Mesendoderm (in vitro differentiated cells): ENCODE measurements around the gene GDF11.

Experiments
- DNase-seq: peaks from one replicate; pipeline ENCODE4 v3.0.0; 2013
- H2AK5ac ChIP-seq: 2 replicates; pipeline ENCODE4 v1.6.1; 2013; ENCODE audit warnings: low read length, inconsistent platforms
- H2BK120ac ChIP-seq: 2 replicates; pipeline ENCODE4 v1.6.1; 2013; ENCODE audit warnings: low read depth, mild to moderate bottlenecking, low read length, moderate library complexity, mixed read lengths
- H2BK15ac ChIP-seq: replicated peaks from 2 replicates; pipeline ENCODE4 v1.6.1; 2013; ENCODE audit warnings: low read depth, mild to moderate bottlenecking, moderate library complexity
- H2BK5ac ChIP-seq: 2 replicates; pipeline ENCODE4 v1.6.1; 2013; ENCODE audit warnings: low read length, inconsistent platforms
- H3K18ac ChIP-seq: 2 replicates; pipeline ENCODE4 v1.6.1; 2013; ENCODE audit warnings: mild to moderate bottlenecking, low read length, mixed read lengths
- H3K23ac ChIP-seq: one replicate; pipeline ENCODE4 v1.6.1; 2013; ENCODE audit warnings: low read length
- H3K27ac ChIP-seq: 2 replicates; pipeline ENCODE4 v1.5.1; 2013; ENCODE audit warnings: low read depth, mild to moderate bottlenecking, inconsistent platforms, low read length, moderate library complexity
- H3K27me3 ChIP-seq: 2 replicates; pipeline ENCODE4 v1.6.1; 2013; ENCODE audit warnings: low read length, control low read depth, mild to moderate bottlenecking, inconsistent platforms; ENCODE audit not compliant: insufficient read depth, poor library complexity
- H3K36me3 ChIP-seq: 2 replicates; pipeline ENCODE4 v1.6.1; 2013; ENCODE audit warnings: low read length, inconsistent platforms; ENCODE audit not compliant: control insufficient read depth, insufficient read depth
- H3K4ac ChIP-seq: one replicate; pipeline ENCODE4 v1.6.1; 2013; ENCODE audit warnings: low read depth, mild to moderate bottlenecking, low read length, moderate library complexity
- H3K4me1 ChIP-seq: 2 replicates; pipeline ENCODE4 v1.6.1; 2013; ENCODE audit warnings: low read depth, low read length, inconsistent platforms; ENCODE audit not compliant: control insufficient read depth
- H3K4me2 ChIP-seq: 2 replicates; pipeline ENCODE4 v1.6.1; 2013; ENCODE audit warnings: low read length
- H3K4me3 ChIP-seq: 2 replicates; pipeline ENCODE4 v1.5.1; 2013; ENCODE audit warnings: mild to moderate bottlenecking, low read length
- H3K56ac ChIP-seq: one replicate; pipeline ENCODE4 v1.6.1; 2013; ENCODE audit warnings: low read length
- H3K79me1 ChIP-seq: 2 replicates; pipeline ENCODE4 v1.6.1; 2013; ENCODE audit warnings: low read length, inconsistent platforms
- H3K79me2 ChIP-seq: 2 replicates; pipeline ENCODE4 v1.6.1; 2013; ENCODE audit warnings: mild to moderate bottlenecking, low read length; ENCODE audit not compliant: control insufficient read depth, insufficient read depth
- H3K9ac ChIP-seq: 2 replicates; pipeline ENCODE4 v1.6.1; 2013; ENCODE audit warnings: low read length, inconsistent platforms
- H4K5ac ChIP-seq: one replicate; pipeline ENCODE4 v1.6.1; 2013; ENCODE audit warnings: low read length
- H4K8ac ChIP-seq: one replicate; pipeline ENCODE4 v1.6.1; 2013; ENCODE audit warnings: low read depth, mild to moderate bottlenecking, control low read depth, low read length, moderate library complexity
- WGBS: extraction: QIAGEN DNeasy Blood & Tissue Kit; methylation state at CpG from one replicate; pipeline ENCODE4 v1.1.7; 2013; ENCODE audit warnings: low lambda C conversion rate, missing lambda C conversion rate; ENCODE audit not compliant: insufficient coverage; ENCODE audit errors: extremely low coverage; 5-methylcytosine and 5-hydroxymethylcytosine counted together

Gene GDF11

DNA sequence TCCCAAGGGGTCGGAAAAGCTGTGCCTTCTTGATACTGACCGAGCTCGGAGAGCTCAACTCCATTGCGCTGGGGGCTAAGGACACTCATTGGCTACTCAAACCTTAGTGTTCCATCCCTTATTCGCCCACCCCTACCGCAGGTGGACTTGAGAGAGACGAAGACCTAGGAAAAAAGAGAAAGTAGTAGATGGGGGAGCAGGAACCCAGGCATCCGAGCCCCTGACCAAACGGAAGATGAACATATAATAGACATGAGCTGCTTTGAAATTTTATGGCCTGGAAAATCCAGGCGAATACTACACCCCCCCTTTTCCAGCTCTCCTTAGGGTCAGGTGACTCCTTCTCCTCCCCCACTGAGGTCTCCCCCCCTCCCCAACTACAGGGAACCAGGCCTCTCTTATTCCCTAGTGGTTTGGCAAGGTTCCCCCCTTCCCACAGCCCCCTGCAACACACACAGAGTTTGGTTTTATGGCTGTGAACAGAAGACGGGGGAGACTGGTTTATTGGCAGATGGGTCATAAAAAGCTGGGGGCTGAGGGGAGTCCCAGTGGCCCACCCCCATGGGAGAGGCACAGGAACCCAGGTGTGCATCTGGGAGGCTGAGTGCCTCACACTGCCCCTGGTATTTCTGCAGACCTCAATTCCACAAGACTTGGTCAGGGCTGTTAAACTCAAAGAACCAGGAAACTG is 1.6 kb downstream of the GDF11 start:
- peak overlapping the region; percentile 28 for H3K4me3 ChIP-seq
- peak overlapping the region; percentile 100 for H3K4me2 ChIP-seq
- H4K8ac ChIP-seq: no peak overlapping the region
- peak overlapping the region; percentile 94 for H3K9ac ChIP-seq
- peaks cover 16% of the 10 kb centered on the region for H3K4me1 ChIP-seq
- no CpG with 5 or more reads among the region's 11 CpGs for WGBS
- H3K23ac ChIP-seq: peak overlapping the region; percentile 59
- H3K27ac ChIP-seq: peak overlapping the region; percentile 24
- peak overlapping the region; percentile 85 for H3K18ac ChIP-seq
- no peak overlapping the region for H2BK120ac ChIP-seq
- H2BK15ac ChIP-seq: no peak overlapping the region
- H3K56ac ChIP-seq: peak overlapping the region; percentile 78
- no peaks in the 10 kb centered on the region for H3K36me3 ChIP-seq
- H3K79me1 ChIP-seq: peaks cover 16% of the 10 kb centered on the region
- no peak overlapping the region for H4K5ac ChIP-seq
- H2AK5ac ChIP-seq: no peak overlapping the region
- no peak for DNase-seq
- no peak overlapping the region for H2BK5ac ChIP-seq
- H3K4ac ChIP-seq: no peak overlapping the region
- no peaks in the 10 kb centered on the region for H3K27me3 ChIP-seq
- peaks cover 20% of the 10 kb centered on the region for H3K79me2 ChIP-seq

DNA sequence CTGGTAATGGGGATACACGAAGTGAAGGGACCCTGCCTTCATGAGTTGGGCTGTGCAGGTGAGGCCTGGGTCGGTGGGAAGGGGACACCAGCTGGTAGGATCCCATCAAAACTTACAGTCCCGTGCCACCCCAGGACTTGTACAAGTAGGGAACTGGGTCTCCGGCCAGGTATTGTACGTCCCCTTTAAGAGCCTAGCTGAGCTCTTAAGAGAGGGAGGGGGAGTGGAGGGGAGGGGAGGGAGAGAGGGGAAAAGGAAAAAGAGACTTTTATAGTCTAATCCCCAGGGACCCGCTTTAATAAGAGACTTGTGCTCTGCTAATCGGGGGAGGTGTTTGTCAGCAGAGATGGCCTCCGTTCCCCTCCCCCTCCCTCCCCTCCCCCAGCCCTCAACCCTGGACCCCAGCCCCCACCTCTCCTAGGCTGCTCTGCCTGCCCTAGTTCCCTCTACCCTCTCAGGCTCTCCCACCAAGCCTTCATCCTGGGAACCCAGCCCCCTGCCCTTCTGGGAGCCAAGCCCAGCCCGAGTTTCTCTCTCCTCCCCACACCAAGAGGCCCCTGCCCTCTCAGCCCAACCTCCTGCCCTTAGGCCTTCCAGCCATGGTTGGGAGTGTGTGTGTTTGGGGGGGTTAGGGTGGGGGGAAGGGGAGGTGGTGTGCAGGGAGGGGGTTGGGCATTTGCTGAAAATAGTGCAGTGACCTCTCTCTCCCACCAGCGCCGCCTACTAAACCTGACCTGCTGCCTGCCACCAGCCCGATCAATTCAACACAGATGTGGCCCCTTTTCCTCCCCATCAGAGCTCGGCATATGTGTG is 2.6 kb downstream of the GDF11 start:
- peaks cover 16% of the 10 kb centered on the region for H3K4me1 ChIP-seq
- peak overlapping the region; percentile 3 for H2AK5ac ChIP-seq
- peak overlapping the region; percentile 58 for H3K27ac ChIP-seq
- H2BK15ac ChIP-seq: no peak overlapping the region
- peaks cover 16% of the 10 kb centered on the region for H3K79me1 ChIP-seq
- H4K5ac ChIP-seq: no peak overlapping the region
- no peaks in the 10 kb centered on the region for H3K27me3 ChIP-seq
- H2BK5ac ChIP-seq: peak overlapping the region; percentile 72
- H3K36me3 ChIP-seq: no peaks in the 10 kb centered on the region
- peak overlapping the region; percentile 25 for H3K18ac ChIP-seq
- peak overlapping the region; percentile 2 for H3K4me3 ChIP-seq
- no peak overlapping the region for H3K4ac ChIP-seq
- H3K4me2 ChIP-seq: peak overlapping the region; percentile 100
- peak overlapping the region; percentile 78 for H3K56ac ChIP-seq
- H3K79me2 ChIP-seq: peaks cover 20% of the 10 kb centered on the region
- H3K9ac ChIP-seq: peak overlapping the region; percentile 94
- WGBS: no CpG with 5 or more reads among the region's 13 CpGs
- H4K8ac ChIP-seq: no peak overlapping the region
- no peak overlapping the region for H2BK120ac ChIP-seq
- peak; percentile 94 for DNase-seq
- no peak overlapping the region for H3K23ac ChIP-seq

DNA sequence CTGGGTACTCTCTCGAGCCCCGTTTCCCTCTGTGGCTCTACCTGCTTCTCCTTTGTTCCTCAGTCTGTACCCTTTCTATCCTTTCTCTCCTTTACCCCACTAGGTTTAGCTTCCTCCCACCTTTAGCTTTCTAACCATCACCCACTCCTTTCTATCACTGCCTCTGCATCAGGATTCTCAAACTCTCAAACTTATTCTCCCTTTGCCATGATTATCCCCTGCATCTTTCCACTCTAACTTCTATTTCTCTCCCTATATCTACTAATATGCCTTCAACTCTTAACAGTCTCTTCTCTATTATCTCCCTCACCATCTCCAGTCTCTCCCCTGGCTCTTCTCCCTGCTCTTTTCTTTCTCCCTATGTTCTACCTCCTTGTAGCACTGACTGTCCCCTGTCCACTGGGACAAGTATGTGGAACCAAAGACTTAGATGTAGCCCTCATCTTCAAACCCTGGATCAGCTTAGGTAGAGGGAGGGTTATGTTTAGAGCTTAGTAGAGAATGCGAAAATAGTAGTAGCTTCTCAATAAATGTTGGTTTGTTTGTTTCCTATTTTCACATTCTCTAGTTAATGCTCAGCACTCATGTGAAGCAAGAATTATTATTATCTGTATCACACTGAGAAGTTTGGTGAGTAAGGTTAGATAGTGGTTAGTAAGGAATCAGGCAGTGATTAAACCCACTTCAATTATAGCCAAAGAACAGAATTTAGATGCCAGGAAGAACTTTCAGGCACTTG is 3.4 kb downstream of the GDF11 start:
- peak overlapping the region; percentile 33 for H3K4me2 ChIP-seq

DNA sequence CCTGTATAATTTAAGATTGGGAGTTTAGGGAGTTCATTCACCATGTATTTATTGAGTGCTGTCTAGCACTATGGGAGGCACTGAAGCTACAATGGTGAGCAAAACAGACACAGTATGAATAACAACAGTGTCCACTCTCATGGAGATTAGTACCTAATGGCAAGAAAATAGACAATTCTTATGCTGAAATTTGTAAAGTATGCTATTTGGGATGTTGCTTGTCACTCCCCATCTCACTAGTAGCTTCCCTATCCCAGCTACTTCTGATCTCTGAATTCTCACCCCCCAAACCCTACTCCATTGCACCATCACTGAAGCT is 4.0 kb downstream of the GDF11 start:
- no peak overlapping the region for H3K27ac ChIP-seq
- H3K18ac ChIP-seq: no peak overlapping the region
- H3K79me2 ChIP-seq: peaks cover 20% of the 10 kb centered on the region
- H3K79me1 ChIP-seq: peaks cover 16% of the 10 kb centered on the region
- H3K56ac ChIP-seq: no peak overlapping the region
- H2AK5ac ChIP-seq: no peak overlapping the region
- no peak overlapping the region for H3K4ac ChIP-seq
- no peak overlapping the region for H3K4me2 ChIP-seq
- H2BK120ac ChIP-seq: no peak overlapping the region
- no peak overlapping the region for H2BK15ac ChIP-seq
- H3K9ac ChIP-seq: no peak overlapping the region
- H3K27me3 ChIP-seq: no peaks in the 10 kb centered on the region
- DNase-seq: no peak
- no peak overlapping the region for H3K23ac ChIP-seq
- H2BK5ac ChIP-seq: no peak overlapping the region
- H4K5ac ChIP-seq: no peak overlapping the region
- H3K4me1 ChIP-seq: peaks cover 16% of the 10 kb centered on the region
- peaks cover under 1% of the 10 kb centered on the region for H3K36me3 ChIP-seq
- no peak overlapping the region for H4K8ac ChIP-seq
- H3K4me3 ChIP-seq: no peak overlapping the region

More for the DNA sequence above, 3.4 kb downstream of the GDF11 start:
- Histone ChIP-seq H3K4me1 (peaks cover 16% of the 10 kb centered on the region), H3K4me3 (no peak overlapping the region), H2BK120ac (no peak overlapping the region), H2AK5ac (no peak overlapping the region), H2BK5ac (peak overlapping the region; percentile 72), H4K5ac (no peak overlapping the region), H3K36me3 (no peaks in the 10 kb centered on the region), H3K56ac (peak overlapping the region; percentile 72), H4K8ac (no peak overlapping the region), H3K18ac (peak overlapping the region; percentile 25), H3K23ac (no peak overlapping the region), H3K27me3 (no peaks in the 10 kb centered on the region), H2BK15ac (no peak overlapping the region), H3K9ac (peak overlapping the region; percentile 57), H3K79me2 (peaks cover 20% of the 10 kb centered on the region), H3K79me1 (peaks cover 16% of the 10 kb centered on the region), H3K4ac (no peak overlapping the region), H3K27ac (peak overlapping the region; percentile 58)
- WGBS: no CpG with 5 or more reads among the region's 3 CpGs
- no peak for DNase-seq

DNA sequence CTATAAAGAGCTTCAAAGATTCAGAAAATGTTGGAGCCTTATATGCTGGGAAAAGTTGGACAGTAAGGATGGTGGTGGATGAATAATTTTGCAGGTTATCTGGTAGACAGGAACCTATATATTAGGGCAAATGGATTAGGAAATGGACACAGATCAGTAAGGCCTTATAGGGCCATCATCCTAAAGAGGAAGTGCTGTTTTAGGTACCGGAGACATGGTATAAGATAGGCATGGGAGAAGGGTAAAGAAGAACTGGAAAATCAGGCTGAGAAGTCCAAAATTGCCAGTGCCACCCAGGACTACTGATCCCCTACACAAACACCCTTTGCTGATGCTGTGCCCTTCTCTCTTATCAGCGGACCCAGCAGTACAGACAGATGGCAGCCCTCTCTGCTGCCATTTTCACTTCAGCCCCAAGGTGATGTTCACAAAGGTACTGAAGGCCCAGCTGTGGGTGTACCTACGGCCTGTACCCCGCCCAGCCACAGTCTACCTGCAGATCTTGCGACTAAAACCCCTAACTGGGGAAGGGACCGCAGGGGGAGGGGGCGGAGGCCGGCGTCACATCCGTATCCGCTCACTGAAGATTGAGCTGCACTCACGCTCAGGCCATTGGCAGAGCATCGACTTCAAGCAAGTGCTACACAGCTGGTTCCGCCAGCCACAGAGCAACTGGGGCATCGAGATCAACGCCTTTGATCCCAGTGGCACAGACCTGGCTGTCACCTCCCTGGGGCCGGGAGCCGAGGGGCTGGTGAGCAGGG is 5.5 kb downstream of the GDF11 start:
- H3K4me1 ChIP-seq: peaks cover 13% of the 10 kb centered on the region
- no peak for DNase-seq
- H3K79me1 ChIP-seq: peaks cover 16% of the 10 kb centered on the region
- no peak overlapping the region for H3K9ac ChIP-seq
- H4K8ac ChIP-seq: no peak overlapping the region
- H2AK5ac ChIP-seq: no peak overlapping the region
- H2BK120ac ChIP-seq: no peak overlapping the region
- H3K18ac ChIP-seq: no peak overlapping the region
- WGBS: no CpG with 5 or more reads among the region's 18 CpGs
- no peak overlapping the region for H3K4me2 ChIP-seq
- no peak overlapping the region for H4K5ac ChIP-seq
- peaks cover 20% of the 10 kb centered on the region for H3K79me2 ChIP-seq
- no peak overlapping the region for H2BK5ac ChIP-seq
- H3K56ac ChIP-seq: no peak overlapping the region
- H3K4me3 ChIP-seq: no peak overlapping the region
- H3K36me3 ChIP-seq: peaks cover 4% of the 10 kb centered on the region
- no peak overlapping the region for H2BK15ac ChIP-seq
- no peak overlapping the region for H3K23ac ChIP-seq
- H3K27me3 ChIP-seq: no peaks in the 10 kb centered on the region
- H3K27ac ChIP-seq: no peak overlapping the region
- H3K4ac ChIP-seq: no peak overlapping the region
